Right ventricle myocardium superior (tissue), 1 donor: ENCODE results near the gene TTN. TPM values are rescaled to one million over a fixed set of nuclear protein-coding genes. Genes with fewer than 3 reads are reported as not detected.

Experiments used
- ATAC-seq: fragments of 200-7000 bp; cut with Tn5 transposase; one replicate; pipeline ENCODE4 v1.9.1; 2020; ENCODE audit warnings: mild to moderate bottlenecking; ENCODE audit not compliant: poor library complexity
- DNase-seq: peaks from one replicate; pipeline ENCODE4 v3.0.0-alpha.2; 2020
- intact Hi-C: fragments of 100-400 bp; cut with DNase I; formaldehyde crosslinking; loops from one replicate; pipeline ENCODE4 v1.11.2; 2022
- long read RNA-seq: library from polyadenylated mRNA; unstranded; transcript quantifications from one replicate; pipeline ENCODE4 v2.0.0, GENCODE V29; 2021
- total RNA-seq: library from RNA; stranded (reverse); fragmentation: NEBNext Ultra II Directional; extraction: Animal tissue kit (Norgen Biotek cat#: 25700); gene quantifications from one replicate; pipeline ENCODE4 v1.2.1, GENCODE V29; 2021
- donor health status: DM: no; HTN: yes; CAD: no; lungs with severe emphysema.

TTN gene
- total RNA-seq, result 3,113 TPM
- long read RNA-seq, transcript TTN-213 (6 exons, 2,116 nt), result major isoform, 34 of 475 reads
- long read RNA-seq, partial matches to known transcripts, result 363 of 475 reads
- long read RNA-seq, other reads (novel, unspliced or antisense), result 78 of 475 reads

GRCh38 chr2:178807227-178808008 is at the start of gene TTN:
TTN (minus strand) TSS chr2:178807423; CDS start chr2:178804642, 2,781 bp downstream.
- peak; percentile 74 for DNase-seq
- intact Hi-C loops, result loop anchor here (10.0 kb wide), 1 partner anchor 47 kb away; no protein-coding TSS in a partner anchor
- ATAC-seq, result peak; percentile 86

- DNase-seq (no peak), ATAC-seq (no peak)
- intact Hi-C loops, result loop anchor here (10.0 kb wide), 1 partner anchor 50 kb away; the partner anchor contains the start of gene TTN
These were observed 47.9 kb upstream of the TTN start for GRCh38 chr2:178855151-178855550.

- intact Hi-C loops, result no loop called here
- no peak for ATAC-seq
These were observed 41.1 kb upstream of the TTN start for GRCh38 chr2:178848335-178848734.

GRCh38 chr2:178846458-178846802 is 39.2 kb upstream of the TTN start:
- intact Hi-C loops, result no loop called here
- ATAC-seq, result no peak
- DNase-seq, result no peak

More at GRCh38 chr2:178848335-178848734, 41.1 kb upstream of the TTN start:
- DNase-seq, result no peak

- DNase-seq (no peak), ATAC-seq (peak; percentile 65)
- intact Hi-C loops, result no loop called here
These were observed 38.6 kb upstream of the TTN start for GRCh38 chr2:178845566-178846457.

- intact Hi-C loops, result no loop called here
- ATAC-seq, result peak; percentile 84
- no peak for DNase-seq
These were observed 37.5 kb upstream of the TTN start for GRCh38 chr2:178844701-178845100.

GRCh38 chr2:178844269-178844668 is 37.0 kb upstream of the TTN start:
- DNase-seq (no peak), ATAC-seq (peak; percentile 63)
- intact Hi-C loops, result no loop called here

GRCh38 chr2:178843697-178844096 is 36.5 kb upstream of the TTN start:
- DNase-seq (no peak), ATAC-seq (no peak)
- intact Hi-C loops, result no loop called here

GRCh38 chr2:178836807-178837206 is 29.6 kb upstream of the TTN start:
- intact Hi-C loops, result no loop called here
- no peak for DNase-seq
- ATAC-seq, result no peak

- peak; percentile 74 for ATAC-seq
- DNase-seq, result peak; percentile 61
- intact Hi-C loops, result no loop called here
These were observed 26.9 kb upstream of the TTN start for GRCh38 chr2:178834086-178834485.

GRCh38 chr2:178833382-178833781 is 26.2 kb upstream of the TTN start:
- ATAC-seq (no peak), DNase-seq (no peak)
- intact Hi-C loops, result no loop called here

GRCh38 chr2:178830451-178830850 is 23.2 kb upstream of the TTN start:
- ATAC-seq (no peak), DNase-seq (no peak)
- intact Hi-C loops, result no loop called here

GRCh38 chr2:178829981-178830380 is 22.8 kb upstream of the TTN start:
- ATAC-seq (no peak), DNase-seq (no peak)
- intact Hi-C loops, result no loop called here

- ATAC-seq (no peak), DNase-seq (no peak)
- intact Hi-C loops, result no loop called here
These were observed 22.2 kb upstream of the TTN start for GRCh38 chr2:178829299-178829960.

- intact Hi-C loops, result no loop called here
- DNase-seq (no peak), ATAC-seq (no peak)
These were observed 21.3 kb upstream of the TTN start for GRCh38 chr2:178828486-178828881.

GRCh38 chr2:178827739-178828485 is 20.7 kb upstream of the TTN start:
- intact Hi-C loops, result no loop called here
- DNase-seq (no peak), ATAC-seq (peak; percentile 22)

- DNase-seq (no peak), ATAC-seq (no peak)
- intact Hi-C loops, result no loop called here
These were observed 19.9 kb upstream of the TTN start for GRCh38 chr2:178827111-178827510.

- intact Hi-C loops, result no loop called here
- ATAC-seq, result no peak
- no peak for DNase-seq
These were observed 18.0 kb upstream of the TTN start for GRCh38 chr2:178825183-178825582.
